CD8-positive, alpha-beta memory T cell (primary cell): ENCODE data around the gene ZNF609. TPM values are rescaled to one million over a fixed set of nuclear protein-coding genes. Genes with fewer than 3 reads are reported as not detected.

Experiments used
- CTCF ChIA-PET: fragments of 350-600 bp; sonication (Branson Sonifier 250); formaldehyde crosslinking; loops from one replicate; lab custom pipeline; 2021; ENCODE audit warnings: antibody characterized with exemption; lab: Charles Lee
- POLR2A ChIA-PET: fragments of 350-600 bp; sonication (Branson Sonifier 250); formaldehyde crosslinking; loops from one replicate; lab custom pipeline; 2021; ENCODE audit warnings: antibody characterized with exemption; lab: Charles Lee
- DNase-seq, 5 donors: peaks; one replicate each; pipeline versions ENCODE4 v3.0.0 to v3.0.0-alpha.2; 2020 to 2022; ENCODE audit warnings: mixed read lengths in 1 of 5
- H3K27ac ChIP-seq: one replicate; pipeline ENCODE4 v1.7.0; 2013; ENCODE audit warnings: low read depth, mild to moderate bottlenecking, low read length, moderate library complexity
- H3K27me3 ChIP-seq: 2 replicates; pipeline ENCODE4 v1.7.0; 2013; ENCODE audit warnings: low read length, mild to moderate bottlenecking; ENCODE audit not compliant: insufficient read depth, poor library complexity, severe bottlenecking
- H3K36me3 ChIP-seq: 2 replicates; pipeline ENCODE4 v1.7.0; 2013; ENCODE audit warnings: mild to moderate bottlenecking, low read length, moderate library complexity; ENCODE audit not compliant: insufficient read depth
- H3K4me1 ChIP-seq: 2 replicates; pipeline ENCODE4 v1.7.0; 2013; ENCODE audit warnings: mild to moderate bottlenecking, low read length, moderate library complexity; ENCODE audit not compliant: insufficient read depth
- H3K4me3 ChIP-seq: 2 replicates; pipeline ENCODE4 v1.7.0; 2013; ENCODE audit warnings: mild to moderate bottlenecking, low read length
- H3K9me3 ChIP-seq: 2 replicates; pipeline ENCODE4 v1.7.0; 2013; ENCODE audit warnings: mild to moderate bottlenecking, low read length
- H3K27ac Mint-ChIP-seq, 8 donors: one replicate each; pipeline ENCODE4 v1.8.0; 2020 to 2021; ENCODE audit warnings: mixed read lengths in 8 of 8, mild to moderate bottlenecking in 6 of 8, inconsistent platforms in 3 of 8, moderate library complexity in 3 of 8
- H3K27me3 Mint-ChIP-seq, 2 donors: one replicate each; pipeline ENCODE4 v1.8.0; 2020 to 2021; ENCODE audit warnings: mixed read lengths in 2 of 2, mild to moderate bottlenecking in 1 of 2, moderate library complexity in 1 of 2
- H3K36me3 Mint-ChIP-seq, 3 donors: one replicate each; pipeline ENCODE4 v1.8.0; 2020 to 2021; ENCODE audit warnings: mixed read lengths in 3 of 3, inconsistent platforms in 1 of 3, mild to moderate bottlenecking in 1 of 3
- H3K4me1 Mint-ChIP-seq, 3 donors: one replicate each; pipeline ENCODE4 v1.8.0; 2020 to 2021; ENCODE audit warnings: mixed read lengths in 3 of 3, inconsistent platforms in 1 of 3, mild to moderate bottlenecking in 1 of 3
- H3K4me3 Mint-ChIP-seq, 7 donors: one replicate each; pipeline ENCODE4 v1.8.0; 2020 to 2021; ENCODE audit warnings: mixed read lengths in 7 of 7, mild to moderate bottlenecking in 6 of 7, moderate library complexity in 4 of 7, inconsistent platforms in 2 of 7
- H3K9me3 Mint-ChIP-seq, 5 donors: one replicate each; pipeline ENCODE4 v1.8.0; 2020 to 2022; ENCODE audit warnings: mixed read lengths in 5 of 5, mild to moderate bottlenecking in 3 of 5, moderate library complexity in 2 of 5, inconsistent platforms in 1 of 5
- polyA plus RNA-seq: library from polyadenylated mRNA; unstranded; fragments of 300-500 nt; fragmentation: Illumina TruSeq; gene quantifications from one replicate; pipeline ENCODE4 v1.2.3, GENCODE V29; 2021
- total RNA-seq, 2 experiments: library from RNA; stranded (reverse); gene quantifications; one replicate each; pipeline ENCODE4 v1.2.3, GENCODE V29; 2021

Gene ZNF609
- total and polyA plus RNA-seq, 3 experiments from 2014 or later, result 10.7 to 38.9 (median 38.0) TPM

- ChIA-PET POLR2A (interaction anchor here (0.6 kb wide), 1 partner anchor 24 kb away, joined by 6 read pairs; no protein-coding TSS in a partner anchor), CTCF (no interaction called here)
- H3K36me3 ChIP-seq, result no peaks in the 10 kb centered on the region
- no peak overlapping the region for H3K4me3 Mint-ChIP-seq
- no peak for DNase-seq
- no peak overlapping the region for H3K27ac ChIP-seq
- peaks cover 9% of the 10 kb centered on the region for H3K4me1 ChIP-seq
- peaks cover 5 to 17% (median 6%) of the 10 kb centered on the region in 3 donors for H3K36me3 Mint-ChIP-seq
- H3K9me3 ChIP-seq, result no peaks in the 10 kb centered on the region
- peak overlapping the region in 1 of 8 donors; percentile 51 for H3K27ac Mint-ChIP-seq
- no peaks in the 10 kb centered on the region for H3K27me3 Mint-ChIP-seq
- H3K27me3 ChIP-seq, result no peaks in the 10 kb centered on the region
- H3K4me3 ChIP-seq, result no peak overlapping the region
- peaks cover 32 to 79% (median 62%) of the 10 kb centered on the region in 3 donors for H3K4me1 Mint-ChIP-seq
- no peaks in the 10 kb centered on the region for H3K9me3 Mint-ChIP-seq
Measured at GRCh38 chr15:64548235-64548634, 87.9 kb downstream of the ZNF609 start.

- Histone ChIP-seq H3K27ac (no peak overlapping the region), H3K36me3 (no peaks in the 10 kb centered on the region), H3K4me1 (peaks cover 9% of the 10 kb centered on the region), H3K27me3 (no peaks in the 10 kb centered on the region), H3K9me3 (no peaks in the 10 kb centered on the region), H3K4me3 (no peak overlapping the region)
- Mint-ChIP-seq H3K36me3 (peaks cover 5 to 8% (median 6%) of the 10 kb centered on the region in 3 donors), H3K4me3 (no peak overlapping the region), H3K4me1 (peaks cover 25 to 71% (median 56%) of the 10 kb centered on the region in 3 donors), H3K27ac (peak overlapping the region in 3 of 8 donors; percentile 25 to 61 (median 36)), H3K9me3 (no peaks in the 10 kb centered on the region), H3K27me3 (no peaks in the 10 kb centered on the region)
- CTCF ChIA-PET, result interaction anchor here (0.6 kb wide), 1 partner anchor 15 kb away, joined by 3 read pairs; no protein-coding TSS in a partner anchor
- POLR2A ChIA-PET, result no interaction called here
- no peak for DNase-seq
Measured at GRCh38 chr15:64549860-64550259, 89.5 kb downstream of the ZNF609 start.

GRCh38 chr15:64552281-64552948 lies 92.0 kb downstream of the ZNF609 start:
- CTCF ChIA-PET, result interaction anchor here (1.1 kb wide), 1 partner anchor 18 kb away, joined by 3 read pairs; no protein-coding TSS in a partner anchor
- Mint-ChIP-seq H3K4me3 (peak overlapping the region in 1 of 7 donors; percentile 23), H3K27me3 (no peaks in the 10 kb centered on the region), H3K4me1 (peaks cover 21 to 57% (median 43%) of the 10 kb centered on the region in 3 donors), H3K9me3 (no peaks in the 10 kb centered on the region), H3K27ac (peak overlapping the region in 1 of 8 donors; percentile 41), H3K36me3 (peaks cover 0 to 6% (median 4%) of the 10 kb centered on the region in 3 donors)
- H3K9me3 ChIP-seq, result no peaks in the 10 kb centered on the region
- POLR2A ChIA-PET, result interaction anchor here (0.7 kb wide), 1 partner anchor 1016 kb away, joined by 3 read pairs; no protein-coding TSS in a partner anchor
- no peak for DNase-seq
- H3K36me3 ChIP-seq, result no peaks in the 10 kb centered on the region
- no peak overlapping the region for H3K27ac ChIP-seq
- H3K4me3 ChIP-seq, result no peak overlapping the region
- peaks cover 9% of the 10 kb centered on the region for H3K4me1 ChIP-seq
- H3K27me3 ChIP-seq, result no peaks in the 10 kb centered on the region

DNA sequence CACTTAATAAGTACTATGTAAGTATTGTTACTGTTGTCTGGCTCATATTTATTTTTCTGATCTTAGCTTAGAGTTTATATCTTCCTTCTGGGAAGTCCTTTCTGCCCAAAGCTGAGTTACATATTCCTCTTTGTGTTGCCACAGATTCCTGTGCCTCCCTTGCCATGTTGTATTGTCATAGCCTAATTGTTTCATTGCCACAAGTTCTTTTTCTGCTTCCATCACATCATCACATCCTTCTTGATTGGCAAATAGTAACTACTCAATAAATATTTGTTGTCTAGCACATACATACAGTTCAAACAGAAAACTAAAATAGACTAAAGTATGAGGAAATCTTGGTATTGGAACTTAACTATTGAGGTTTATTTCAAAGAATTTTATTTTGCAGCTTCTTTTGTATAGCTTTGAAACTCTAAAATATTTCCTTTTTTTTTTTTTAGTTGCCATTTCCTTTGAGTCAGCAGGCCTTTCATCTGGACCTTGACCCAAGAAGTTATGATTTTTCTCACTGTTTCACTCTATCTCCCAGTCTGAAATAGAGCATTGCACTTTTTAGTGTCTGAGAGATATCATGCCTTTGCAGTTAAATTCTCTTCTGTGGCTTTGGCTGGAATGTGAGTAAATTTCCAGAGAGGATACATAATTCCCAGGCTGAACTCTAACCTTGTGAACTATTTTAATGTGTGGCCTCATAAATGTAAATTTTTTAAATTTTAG lies 98.2 kb downstream of the ZNF609 start:
- peaks cover 0 to 10% (median 6%) of the 10 kb centered on the region in 3 donors for H3K36me3 Mint-ChIP-seq
- H3K27ac ChIP-seq, result no peak overlapping the region
- no peaks in the 10 kb centered on the region for H3K27me3 Mint-ChIP-seq
- no peaks in the 10 kb centered on the region for H3K27me3 ChIP-seq
- H3K36me3 ChIP-seq, result no peaks in the 10 kb centered on the region
- no peak overlapping the region for H3K4me3 ChIP-seq
- peaks cover 28 to 60% (median 52%) of the 10 kb centered on the region in 3 donors for H3K4me1 Mint-ChIP-seq
- H3K4me1 ChIP-seq, result peaks cover 18% of the 10 kb centered on the region
- no peaks in the 10 kb centered on the region for H3K9me3 ChIP-seq
- H3K27ac Mint-ChIP-seq, result peak overlapping the region in 2 of 8 donors; percentile 15 to 45
- DNase-seq, result no peak
- no peaks in the 10 kb centered on the region for H3K9me3 Mint-ChIP-seq
- H3K4me3 Mint-ChIP-seq, result no peak overlapping the region
- POLR2A ChIA-PET, result interaction anchor here (1.1 kb wide), 1 partner anchor 93 kb away, joined by 3 read pairs; no protein-coding TSS in a partner anchor
- CTCF ChIA-PET, result interaction anchor here (0.9 kb wide), 1 partner anchor 12 kb away, joined by 3 read pairs; no protein-coding TSS in a partner anchor

DNA sequence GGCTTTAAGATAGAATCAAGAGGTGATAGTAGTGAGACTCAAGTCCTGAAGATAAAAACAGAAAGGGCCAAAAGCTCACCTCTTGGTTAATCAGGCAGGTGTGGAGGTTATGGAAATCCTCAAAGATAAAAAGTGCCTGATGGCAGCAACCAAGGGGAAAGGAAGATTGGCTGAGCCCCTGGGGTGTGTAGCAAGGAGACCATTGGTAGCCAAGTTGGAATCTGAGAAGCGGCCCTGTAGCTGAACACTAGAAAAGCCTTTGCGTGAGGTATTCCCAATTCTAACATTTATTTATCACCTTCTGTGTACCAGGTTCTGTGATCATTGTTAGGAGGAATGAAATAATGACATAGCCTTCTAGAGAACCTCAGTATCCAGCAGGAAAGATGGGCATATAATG lies 98.9 kb downstream of the ZNF609 start:
- CTCF ChIA-PET, result no interaction called here
- Mint-ChIP-seq H3K4me1 (peaks cover 28 to 59% (median 52%) of the 10 kb centered on the region in 3 donors), H3K27me3 (no peaks in the 10 kb centered on the region)

GRCh38 chr15:64560501-64560900 lies 100.1 kb downstream of the ZNF609 start:
- H3K27ac Mint-ChIP-seq, result peak overlapping the region in 1 of 8 donors; percentile 45
- CTCF ChIA-PET, result no interaction called here
- H3K4me1 Mint-ChIP-seq, result peaks cover 33 to 65% (median 53%) of the 10 kb centered on the region in 3 donors

More for the DNA sequence above, 98.9 kb downstream of the ZNF609 start:
- Mint-ChIP-seq H3K36me3 (peaks cover 0 to 10% (median 9%) of the 10 kb centered on the region in 3 donors), H3K9me3 (no peaks in the 10 kb centered on the region), H3K4me3 (no peak overlapping the region), H3K27ac (peak overlapping the region in 2 of 8 donors; percentile 22 to 45)
- POLR2A ChIA-PET, result no interaction called here
- Histone ChIP-seq H3K36me3 (no peaks in the 10 kb centered on the region), H3K27me3 (no peaks in the 10 kb centered on the region), H3K27ac (no peak overlapping the region), H3K9me3 (no peaks in the 10 kb centered on the region), H3K4me1 (peaks cover 21% of the 10 kb centered on the region), H3K4me3 (no peak overlapping the region)
- DNase-seq, result no peak

DNA sequence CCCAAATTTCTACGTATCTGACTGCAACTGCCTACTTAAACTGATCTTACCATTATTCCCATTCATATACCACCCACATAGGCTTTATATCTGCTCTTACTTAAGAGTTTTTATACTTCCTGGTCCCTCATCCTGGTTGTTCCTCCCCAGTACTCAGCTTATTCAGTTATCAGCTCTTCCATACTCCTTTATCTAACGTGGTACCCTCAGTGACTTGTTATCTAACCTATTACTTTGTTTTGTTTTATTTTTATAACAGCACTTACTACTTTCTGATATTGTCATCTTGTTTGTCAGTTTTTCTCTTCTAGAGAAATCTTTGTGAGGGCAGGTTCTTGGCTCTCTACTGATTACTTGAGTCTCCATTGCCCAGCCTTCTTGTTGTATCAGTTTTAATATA lies 100.6 kb downstream of the ZNF609 start:
- Histone ChIP-seq H3K27ac (no peak overlapping the region), H3K4me3 (no peak overlapping the region), H3K36me3 (no peaks in the 10 kb centered on the region), H3K27me3 (no peaks in the 10 kb centered on the region), H3K4me1 (peaks cover 25% of the 10 kb centered on the region), H3K9me3 (no peaks in the 10 kb centered on the region)
- H3K27me3 Mint-ChIP-seq, result no peaks in the 10 kb centered on the region
- H3K27ac Mint-ChIP-seq, result peak overlapping the region in 2 of 8 donors; percentile 27 to 45
- POLR2A ChIA-PET, result no interaction called here
- CTCF ChIA-PET, result no interaction called here
- no peak for DNase-seq
- H3K4me3 Mint-ChIP-seq, result no peak overlapping the region
- peaks cover 0 to 15% (median 10%) of the 10 kb centered on the region in 3 donors for H3K36me3 Mint-ChIP-seq
- no peaks in the 10 kb centered on the region for H3K9me3 Mint-ChIP-seq
- peaks cover 33 to 67% (median 53%) of the 10 kb centered on the region in 3 donors for H3K4me1 Mint-ChIP-seq

More at GRCh38 chr15:64560501-64560900, 100.1 kb downstream of the ZNF609 start:
- H3K9me3 Mint-ChIP-seq, result no peaks in the 10 kb centered on the region
- Histone ChIP-seq H3K27ac (no peak overlapping the region), H3K36me3 (no peaks in the 10 kb centered on the region), H3K4me1 (peaks cover 25% of the 10 kb centered on the region), H3K27me3 (no peaks in the 10 kb centered on the region), H3K4me3 (no peak overlapping the region), H3K9me3 (no peaks in the 10 kb centered on the region)
- H3K36me3 Mint-ChIP-seq, result peaks cover 0 to 15% (median 10%) of the 10 kb centered on the region in 3 donors
- no peak for DNase-seq
- POLR2A ChIA-PET, result no interaction called here
- H3K4me3 Mint-ChIP-seq, result no peak overlapping the region
- no peaks in the 10 kb centered on the region for H3K27me3 Mint-ChIP-seq
